Mucosa of descending colon (tissue), 3 donors: ENCODE data around the gene GMDS. TPM values are rescaled to one million over a fixed set of nuclear protein-coding genes. Genes with fewer than 3 reads are reported as not detected.

Experiments used
- ATAC-seq: fragments of 200-7000 bp; cut with Tn5 transposase; one replicate; pipeline ENCODE4 v1.9.1; 2020; ENCODE audit warnings: mild to moderate bottlenecking, moderate library complexity
- DNase-seq, 3 donors: peaks; one replicate each; pipeline ENCODE4 v3.0.0-alpha.2; 2020
- H3K36me3 ChIP-seq: fragments of 200-600 bp; one replicate; pipeline ENCODE4 v1.8.0; 2021; ENCODE audit warnings: low read depth, mild to moderate bottlenecking
- H3K4me1 ChIP-seq: fragments of 200-600 bp; one replicate; pipeline ENCODE4 v1.8.0; 2021; ENCODE audit warnings: low read depth, mild to moderate bottlenecking
- H3K4me3 ChIP-seq: fragments of 200-600 bp; one replicate; pipeline ENCODE4 v1.8.0; 2021; ENCODE audit warnings: mild to moderate bottlenecking
- H3K9me3 ChIP-seq: fragments of 200-600 bp; one replicate; pipeline ENCODE4 v1.8.0; 2021; ENCODE audit warnings: mild to moderate bottlenecking
- intact Hi-C, 2 donors: fragments of 100-400 bp; cut with DNase I in 1 of 2; cut with micrococcal nuclease in 1 of 2; formaldehyde crosslinking; loops; one replicate each; pipeline versions ENCODE4 v1.11.0 to v1.11.1; 2022; cut with DNase I, micrococcal nuclease
- total RNA-seq, 3 donors: library from RNA; stranded (reverse); fragmentation: NEBNext Ultra II Directional in 2 of 3; extraction: Animal tissue kit (Norgen Biotek cat#: 25700) in 2 of 3; gene quantifications; one replicate each; pipeline versions ENCODE4 v1.2.1 to v1.2.4, GENCODE V29; 2021 to 2023
- TF ChIP-seq, protein P1 (sequence below): fragments of 200-600 bp; IDR thresholded peaks from one replicate; pipeline ENCODE4 v1.8.0; 2022; ENCODE audit warnings: antibody characterized with exemption, mild to moderate bottlenecking
- donor health status: DM: no; HTN: no; CAD: no; lungs with moderate emphysema.
- donor health status: DM: no; HTN: no; CAD: no.
- donor health status: DM: no; HTN: yes; CAD: no.

GMDS gene
- total RNA-seq, 3 donors from 2014 or later, result 68.0 to 228 (median 135) TPM

DNA sequence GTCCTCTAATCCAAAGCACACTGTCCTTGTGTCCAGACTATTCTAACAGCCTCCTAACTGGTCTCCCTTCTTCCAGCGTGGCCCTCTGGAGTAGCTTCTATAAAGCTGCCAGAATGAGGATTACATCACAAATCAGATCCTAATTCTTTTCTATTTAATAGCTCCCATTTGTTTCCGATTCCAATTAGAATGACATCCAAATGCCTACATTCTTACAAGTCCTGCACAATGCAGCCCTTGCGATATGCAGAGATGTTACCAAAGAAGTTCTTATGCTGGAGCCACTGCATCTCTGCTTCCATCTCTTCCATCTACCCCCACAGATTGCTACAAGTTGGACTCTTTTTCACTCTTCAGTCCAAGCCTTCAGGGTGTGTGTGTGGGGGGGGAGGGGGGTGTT is 40.0 kb downstream of the GMDS start:
- no peak for DNase-seq
- Histone ChIP-seq H3K4me3 (no peak overlapping the region), H3K9me3 (no peaks in the 10 kb centered on the region), H3K36me3 (no peaks in the 10 kb centered on the region), H3K4me1 (no peaks in the 10 kb centered on the region)
- TF ChIP-seq, protein P1, sequence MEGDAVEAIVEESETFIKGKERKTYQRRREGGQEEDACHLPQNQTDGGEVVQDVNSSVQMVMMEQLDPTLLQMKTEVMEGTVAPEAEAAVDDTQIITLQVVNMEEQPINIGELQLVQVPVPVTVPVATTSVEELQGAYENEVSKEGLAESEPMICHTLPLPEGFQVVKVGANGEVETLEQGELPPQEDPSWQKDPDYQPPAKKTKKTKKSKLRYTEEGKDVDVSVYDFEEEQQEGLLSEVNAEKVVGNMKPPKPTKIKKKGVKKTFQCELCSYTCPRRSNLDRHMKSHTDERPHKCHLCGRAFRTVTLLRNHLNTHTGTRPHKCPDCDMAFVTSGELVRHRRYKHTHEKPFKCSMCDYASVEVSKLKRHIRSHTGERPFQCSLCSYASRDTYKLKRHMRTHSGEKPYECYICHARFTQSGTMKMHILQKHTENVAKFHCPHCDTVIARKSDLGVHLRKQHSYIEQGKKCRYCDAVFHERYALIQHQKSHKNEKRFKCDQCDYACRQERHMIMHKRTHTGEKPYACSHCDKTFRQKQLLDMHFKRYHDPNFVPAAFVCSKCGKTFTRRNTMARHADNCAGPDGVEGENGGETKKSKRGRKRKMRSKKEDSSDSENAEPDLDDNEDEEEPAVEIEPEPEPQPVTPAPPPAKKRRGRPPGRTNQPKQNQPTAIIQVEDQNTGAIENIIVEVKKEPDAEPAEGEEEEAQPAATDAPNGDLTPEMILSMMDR, result no peak
- no peak for ATAC-seq
- intact Hi-C loops, result no loop called here

- Histone ChIP-seq H3K4me1 (no peaks in the 10 kb centered on the region), H3K36me3 (no peaks in the 10 kb centered on the region), H3K4me3 (no peak overlapping the region), H3K9me3 (no peaks in the 10 kb centered on the region)
- DNase-seq (no peak), ATAC-seq (no peak)
- TF ChIP-seq, protein P1, result no peak
- intact Hi-C loops, result no loop called here
Measured at GRCh38 chr6:2204272-2204671, 41.1 kb downstream of the GMDS start.

DNA sequence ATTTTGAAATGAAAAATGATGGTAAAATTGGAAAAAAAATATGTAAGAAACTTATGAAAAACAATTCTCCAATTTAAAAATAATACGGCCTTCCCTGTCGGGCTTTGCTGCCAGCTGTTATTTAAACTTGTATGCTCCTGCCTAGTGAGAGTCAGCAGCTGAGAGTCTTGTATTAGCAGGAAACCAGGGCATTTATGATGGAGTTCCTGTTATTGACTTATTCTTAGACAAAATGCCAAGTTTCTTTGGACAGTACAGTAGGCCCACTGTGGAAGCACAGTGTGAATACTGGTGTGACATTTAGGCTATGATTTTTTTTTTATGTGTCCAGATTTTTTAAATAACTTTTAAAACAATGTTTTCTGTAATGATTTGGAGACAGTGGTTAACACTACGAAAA is 42.1 kb downstream of the GMDS start:
- no peaks in the 10 kb centered on the region for H3K36me3 ChIP-seq
- ATAC-seq (no peak), DNase-seq (no peak)
- TF ChIP-seq, protein P1, result no peak
- no peaks in the 10 kb centered on the region for H3K9me3 ChIP-seq
- H3K4me1 ChIP-seq, result no peaks in the 10 kb centered on the region
- intact Hi-C loops, result no loop called here
- H3K4me3 ChIP-seq, result no peak overlapping the region

DNA sequence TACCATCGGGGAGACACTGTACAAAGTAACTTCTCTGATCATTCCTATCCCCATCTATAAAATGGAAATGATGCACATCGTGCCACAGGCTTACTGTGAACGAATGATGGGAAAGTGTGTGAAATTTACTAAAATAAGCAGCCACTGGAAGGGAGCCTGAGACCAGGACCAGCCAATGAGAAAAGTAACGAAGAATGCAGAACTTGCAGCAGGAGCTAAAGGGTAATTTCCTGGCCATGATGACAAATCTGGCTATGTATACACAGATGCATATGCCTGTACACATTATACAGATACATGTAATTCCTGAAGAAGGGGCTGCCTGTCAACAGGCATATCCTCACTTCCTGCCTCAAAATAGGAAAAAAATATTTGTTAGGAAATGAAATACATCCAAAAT is 47.4 kb downstream of the GMDS start:
- Histone ChIP-seq H3K36me3 (no peaks in the 10 kb centered on the region), H3K4me3 (no peak overlapping the region), H3K4me1 (peaks cover 15% of the 10 kb centered on the region), H3K9me3 (no peaks in the 10 kb centered on the region)
- DNase-seq (no peak), ATAC-seq (no peak)
- TF ChIP-seq, protein P1, result no peak
- intact Hi-C loops, result loop anchor here in 1 of 2 donors (10.0 kb wide), 1 partner anchor 593 kb away; the partner anchor contains the start of gene FOXC1

- DNase-seq (no peak), ATAC-seq (peak; percentile 70)
- intact Hi-C loops, result loop anchor here in 1 of 2 donors (10.0 kb wide), 1 partner anchor 592 kb away; the partner anchor contains the start of gene FOXC1
- peaks cover 15% of the 10 kb centered on the region for H3K4me1 ChIP-seq
- no peaks in the 10 kb centered on the region for H3K36me3 ChIP-seq
- H3K9me3 ChIP-seq, result no peaks in the 10 kb centered on the region
- TF ChIP-seq, protein P1, result no peak
- no peak overlapping the region for H3K4me3 ChIP-seq
Measured at GRCh38 chr6:2197177-2197671, 48.2 kb downstream of the GMDS start.
